Activated CD4-positive, alpha-beta T cell treated with anti-CD3 and anti-CD28 coated beads, Interleukin-2, amount 10 ng/mL, durations not matched to agents 24 days and 14 days (primary cell): ENCODE data around the gene TMEM179B. TPM values are rescaled to one million over a fixed set of nuclear protein-coding genes. Genes with fewer than 3 reads are reported as not detected.
"Not testable (repeated sequence)": the region's sequence is repeated elsewhere in the genome, so short reads cannot be mapped to it uniquely, and the experiment has no call there.

ENCODE experiments used
- DNase-seq: peaks from one replicate; pipeline ENCODE4 v3.0.0; 2022
- H3K27ac Mint-ChIP-seq: one replicate; pipeline ENCODE4 v1.8.0; 2022; ENCODE audit warnings: mild to moderate bottlenecking, mixed read lengths
- H3K27me3 Mint-ChIP-seq: one replicate; pipeline ENCODE4 v1.8.0; 2022; ENCODE audit warnings: mixed read lengths
- H3K36me3 Mint-ChIP-seq: one replicate; pipeline ENCODE4 v1.8.0; 2022; ENCODE audit warnings: low read depth, mild to moderate bottlenecking, mixed read lengths
- H3K4me1 Mint-ChIP-seq: one replicate; pipeline ENCODE4 v1.8.0; 2021; ENCODE audit warnings: mixed read lengths
- H3K4me3 Mint-ChIP-seq: one replicate; pipeline ENCODE4 v1.8.0; 2022; ENCODE audit warnings: mild to moderate bottlenecking, moderate library complexity, mixed read lengths
- H3K9me3 Mint-ChIP-seq: one replicate; pipeline ENCODE4 v1.8.0; 2021; ENCODE audit warnings: mixed read lengths
- intact Hi-C: fragments of 100-400 bp; cut with micrococcal nuclease; formaldehyde crosslinking; loops from one replicate; pipeline ENCODE4 v1.15.1; 2023
- total RNA-seq: library from RNA; stranded (reverse); gene quantifications from 2 replicates; pipeline ENCODE4 v1.2.3, GENCODE V29; 2022

Gene TMEM179B
- 32.9 and 36.3 TPM in 2 replicates for total RNA-seq

GRCh38 chr11:62787005-62787759 lies at the start of gene TMEM179B:
TMEM179B (plus strand) TSS chr11:62787402; CDS start chr11:62787432, 30 bp downstream.
- H3K9me3 Mint-ChIP-seq: no peaks in the 10 kb centered on the region
- peaks cover 37% of the 10 kb centered on the region for H3K4me1 Mint-ChIP-seq
- no peaks in the 10 kb centered on the region for H3K27me3 Mint-ChIP-seq
- peaks cover 43% of the 10 kb centered on the region for H3K36me3 Mint-ChIP-seq
- H3K4me3 Mint-ChIP-seq: peak within 1 kb of the TSS; percentile 93
- peak; percentile 99 for DNase-seq
- H3K27ac Mint-ChIP-seq: peak within 1 kb of the TSS; percentile 92
- intact Hi-C loops: loop anchor here (1.0 to 2.0 kb wide), 10 partner anchors 16 to 122 kb away; partner anchors contain the start of genes C11orf98, CSKMT, HNRNPUL2 and POLR2G

- DNase-seq: no peak
- Mint-ChIP-seq H3K9me3 (no peaks in the 10 kb centered on the region), H3K4me1 (peaks cover 5% of the 10 kb centered on the region), H3K4me3 (no peak overlapping the region), H3K36me3 (peaks cover 7% of the 10 kb centered on the region), H3K27me3 (no peaks in the 10 kb centered on the region), H3K27ac (peak overlapping the region; percentile 45)
- intact Hi-C loops: no loop called here
These were observed 39.6 kb upstream of the TMEM179B start for GRCh38 chr11:62747475-62748160.

GRCh38 chr11:62749931-62750330 lies 37.3 kb upstream of the TMEM179B start:
- intact Hi-C loops, H3K4me3 Mint-ChIP-seq, H3K9me3 Mint-ChIP-seq, H3K36me3 Mint-ChIP-seq, H3K27me3 Mint-ChIP-seq, DNase-seq, H3K27ac Mint-ChIP-seq: not testable (repeated sequence)
- H3K4me1 Mint-ChIP-seq: peaks cover 17% of the 10 kb centered on the region

- Mint-ChIP-seq H3K27me3 (no peaks in the 10 kb centered on the region), H3K9me3 (no peaks in the 10 kb centered on the region), H3K4me1 (peaks cover 18% of the 10 kb centered on the region), H3K4me3 (peak overlapping the region; percentile 98), H3K27ac (no peak overlapping the region), H3K36me3 (peaks cover 9% of the 10 kb centered on the region)
- no peak for DNase-seq
- intact Hi-C loops: no loop called here
These were observed 34.9 kb upstream of the TMEM179B start for GRCh38 chr11:62752177-62752785.

GRCh38 chr11:62752994-62753735 lies 34.0 kb upstream of the TMEM179B start:
- Mint-ChIP-seq H3K9me3 (no peaks in the 10 kb centered on the region), H3K4me3 (peak overlapping the region; percentile 98), H3K27me3 (no peaks in the 10 kb centered on the region), H3K27ac (peak overlapping the region; percentile 97), H3K4me1 (peaks cover 18% of the 10 kb centered on the region), H3K36me3 (peaks cover 6% of the 10 kb centered on the region)
- peak; percentile 66 for DNase-seq
- intact Hi-C loops: loop anchor here (1.0 kb wide), 3 partner anchors 8 to 34 kb away; partner anchors contain the start of genes HNRNPUL2, POLR2G and TMEM179B

GRCh38 chr11:62753736-62754603 lies 33.2 kb upstream of the TMEM179B start, which contains the start of gene ZBTB3:
ZBTB3 (minus strand) TSS chr11:62754160; CDS start chr11:62753664, 496 bp downstream.
- Mint-ChIP-seq H3K9me3 (no peaks in the 10 kb centered on the region), H3K4me3 (peak within 1 kb of the TSS; percentile 98), H3K4me1 (peaks cover 16% of the 10 kb centered on the region), H3K27me3 (no peaks in the 10 kb centered on the region), H3K27ac (peak within 1 kb of the TSS; percentile 97), H3K36me3 (peaks cover 6% of the 10 kb centered on the region)
- intact Hi-C loops: loop anchor here (1.0 kb wide), 4 partner anchors 7 to 33 kb away; partner anchors contain the start of genes HNRNPUL2, POLR2G, TAF6L and TMEM179B
- peak; percentile 98 for DNase-seq

GRCh38 chr11:62755086-62755615 lies 32.1 kb upstream of the TMEM179B start:
- H3K9me3 Mint-ChIP-seq: no peaks in the 10 kb centered on the region
- H3K27ac Mint-ChIP-seq: no peak overlapping the region
- no peaks in the 10 kb centered on the region for H3K27me3 Mint-ChIP-seq
- H3K4me1 Mint-ChIP-seq: peaks cover 13% of the 10 kb centered on the region
- intact Hi-C loops: no loop called here
- peaks cover 5% of the 10 kb centered on the region for H3K36me3 Mint-ChIP-seq
- H3K4me3 Mint-ChIP-seq: peak overlapping the region; percentile 98
- DNase-seq: no peak

GRCh38 chr11:62757846-62758788 lies 29.1 kb upstream of the TMEM179B start:
- H3K4me1 Mint-ChIP-seq: peaks cover 23% of the 10 kb centered on the region
- no peak overlapping the region for H3K4me3 Mint-ChIP-seq
- DNase-seq: no peak
- H3K27me3 Mint-ChIP-seq: no peaks in the 10 kb centered on the region
- H3K36me3 Mint-ChIP-seq: peaks cover 11% of the 10 kb centered on the region
- no peak overlapping the region for H3K27ac Mint-ChIP-seq
- intact Hi-C loops: no loop called here
- H3K9me3 Mint-ChIP-seq: no peaks in the 10 kb centered on the region

- peaks cover 13% of the 10 kb centered on the region for H3K4me1 Mint-ChIP-seq
- H3K36me3 Mint-ChIP-seq: peaks cover 20% of the 10 kb centered on the region
- DNase-seq, H3K27me3 Mint-ChIP-seq, H3K9me3 Mint-ChIP-seq: not testable (repeated sequence)
- intact Hi-C loops: loop anchor here (1.0 to 5.0 kb wide), 4 partner anchors 8 to 94 kb away; partner anchors contain the start of genes C11orf98, CSKMT, TAF6L and TMEM179B
- H3K27ac Mint-ChIP-seq: peak overlapping the region; percentile 78
- H3K4me3 Mint-ChIP-seq: peak overlapping the region; percentile 97
These were observed 26.4 kb upstream of the TMEM179B start for GRCh38 chr11:62760867-62761227.

GRCh38 chr11:62770778-62771143 lies 16.4 kb upstream of the TMEM179B start:
- Mint-ChIP-seq H3K27ac (peak overlapping the region; percentile 96), H3K27me3 (no peaks in the 10 kb centered on the region), H3K4me3 (peak overlapping the region; percentile 93), H3K36me3 (peaks cover 20% of the 10 kb centered on the region), H3K4me1 (peaks cover 26% of the 10 kb centered on the region), H3K9me3 (no peaks in the 10 kb centered on the region)
- peak; percentile 79 for DNase-seq
- intact Hi-C loops: loop anchor here (1.0 to 10.0 kb wide), 10 partner anchors 9 to 176 kb away; partner anchors contain the start of genes BSCL2, GNG3, HNRNPUL2 and NXF1

GRCh38 chr11:62771144-62772021 lies 15.8 kb upstream of the TMEM179B start, which contains the start of gene TAF6L:
TAF6L (plus strand) TSS chr11:62771396; CDS start chr11:62775784, 4,388 bp downstream.
- intact Hi-C loops: loop anchor here (1.0 to 10.0 kb wide), 10 partner anchors 10 to 177 kb away; partner anchors contain the start of genes BSCL2, GNG3, HNRNPUL2 and NXF1
- Mint-ChIP-seq H3K4me1 (peaks cover 26% of the 10 kb centered on the region), H3K36me3 (peaks cover 19% of the 10 kb centered on the region), H3K9me3 (no peaks in the 10 kb centered on the region), H3K4me3 (peak within 1 kb of the TSS; percentile 93), H3K27me3 (no peaks in the 10 kb centered on the region), H3K27ac (peak within 1 kb of the TSS; percentile 96)
- peak; percentile 98 for DNase-seq
